B cell (primary cell): ENCODE measurements around the gene CPNE9.

Experiments
- EZH2 ChIP-seq: IDR thresholded peaks from 2 replicates; pipeline ENCODE4 v1.6.1; 2012; ENCODE audit warnings: borderline replicate concordance, low read depth, mild to moderate bottlenecking, moderate library complexity, low read length; ENCODE audit not compliant: insufficient read depth, poor library complexity, severe bottlenecking
- TF ChIP-seq, protein P1 (sequence below): fragments of 200-600 bp; IDR thresholded peaks from one replicate; pipeline ENCODE4 v1.8.0; 2022; ENCODE audit warnings: antibody characterized with exemption, mild to moderate bottlenecking

DNA sequence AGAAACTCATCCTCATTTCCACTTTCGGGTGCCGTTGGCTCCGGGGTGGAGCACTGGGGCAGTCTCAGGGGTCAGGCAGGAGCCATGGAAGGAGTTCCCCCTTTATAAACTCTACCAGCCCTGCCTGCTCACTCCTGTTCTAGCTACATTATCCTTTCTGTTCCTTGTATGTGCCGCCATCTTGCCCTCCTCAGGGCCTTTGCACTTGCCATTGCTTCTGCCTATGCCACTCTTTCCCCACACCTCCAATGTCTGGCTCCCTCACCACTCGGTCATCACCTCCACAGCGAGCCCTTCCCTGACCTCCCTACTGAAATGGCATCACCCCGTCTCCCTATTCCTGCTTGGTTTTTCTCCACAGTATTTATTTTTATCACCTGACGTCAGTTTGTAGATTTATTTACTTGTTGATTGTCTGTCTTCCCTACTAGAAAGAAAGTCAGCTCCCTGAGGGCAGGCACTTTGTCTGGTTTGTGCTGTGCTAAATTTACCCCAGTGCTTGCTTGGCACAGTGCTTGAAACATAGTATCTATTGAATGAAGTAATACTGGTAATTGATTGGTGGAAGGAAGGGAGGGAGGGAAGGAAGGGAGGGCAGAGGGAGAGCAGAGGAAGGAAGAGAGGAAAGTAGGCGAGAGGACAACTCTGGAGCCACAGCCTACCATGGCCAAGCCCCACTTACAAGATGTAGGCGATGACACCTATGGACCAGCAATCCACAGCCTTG lies 57.3 kb downstream of the CPNE9 start:
- TF ChIP-seq, protein P1, sequence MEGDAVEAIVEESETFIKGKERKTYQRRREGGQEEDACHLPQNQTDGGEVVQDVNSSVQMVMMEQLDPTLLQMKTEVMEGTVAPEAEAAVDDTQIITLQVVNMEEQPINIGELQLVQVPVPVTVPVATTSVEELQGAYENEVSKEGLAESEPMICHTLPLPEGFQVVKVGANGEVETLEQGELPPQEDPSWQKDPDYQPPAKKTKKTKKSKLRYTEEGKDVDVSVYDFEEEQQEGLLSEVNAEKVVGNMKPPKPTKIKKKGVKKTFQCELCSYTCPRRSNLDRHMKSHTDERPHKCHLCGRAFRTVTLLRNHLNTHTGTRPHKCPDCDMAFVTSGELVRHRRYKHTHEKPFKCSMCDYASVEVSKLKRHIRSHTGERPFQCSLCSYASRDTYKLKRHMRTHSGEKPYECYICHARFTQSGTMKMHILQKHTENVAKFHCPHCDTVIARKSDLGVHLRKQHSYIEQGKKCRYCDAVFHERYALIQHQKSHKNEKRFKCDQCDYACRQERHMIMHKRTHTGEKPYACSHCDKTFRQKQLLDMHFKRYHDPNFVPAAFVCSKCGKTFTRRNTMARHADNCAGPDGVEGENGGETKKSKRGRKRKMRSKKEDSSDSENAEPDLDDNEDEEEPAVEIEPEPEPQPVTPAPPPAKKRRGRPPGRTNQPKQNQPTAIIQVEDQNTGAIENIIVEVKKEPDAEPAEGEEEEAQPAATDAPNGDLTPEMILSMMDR: no peak
- no peak for TF ChIP-seq EZH2
